Subcutaneous abdominal adipose tissue (tissue), 5 donors: Measurements from ENCODE around the gene TANGO2.
"Not testable (repeated sequence)": the region's sequence is repeated elsewhere in the genome, so short reads cannot be mapped to it uniquely, and the experiment has no call there.

Experiments used
- H3K27ac ChIP-seq: one replicate; pipeline ENCODE4 v1.7.0; 2013; ENCODE audit warnings: low read depth, mild to moderate bottlenecking, inconsistent platforms, low read length, moderate library complexity
- H3K27me3 ChIP-seq, 5 donors: one replicate each; pipeline ENCODE4 v1.7.0; 2013; ENCODE audit warnings: low read length in 5 of 5, inconsistent platforms in 1 of 5; ENCODE audit not compliant: control insufficient read depth in 5 of 5, insufficient read depth in 4 of 5
- H3K36me3 ChIP-seq, 5 donors: one replicate each; pipeline ENCODE4 v1.7.0; 2013; ENCODE audit warnings: low read length in 5 of 5; ENCODE audit not compliant: control insufficient read depth in 5 of 5, insufficient read depth in 5 of 5
- H3K4me1 ChIP-seq, 5 donors: one replicate each; pipeline ENCODE4 v1.7.0; 2013; ENCODE audit warnings: low read length in 5 of 5, mild to moderate bottlenecking in 3 of 5, moderate library complexity in 1 of 5; ENCODE audit not compliant: control insufficient read depth in 5 of 5, insufficient read depth in 5 of 5
- H3K4me3 ChIP-seq, 5 donors: one replicate each; pipeline ENCODE4 v1.7.0; 2013; ENCODE audit warnings: low read length in 5 of 5, low read depth in 1 of 5
- H3K9ac ChIP-seq, 5 donors: one replicate each; pipeline ENCODE4 v1.7.0; 2013; ENCODE audit warnings: low read length in 5 of 5, mild to moderate bottlenecking in 4 of 5, moderate library complexity in 3 of 5
- H3K9me3 ChIP-seq, 5 donors: one replicate each; pipeline ENCODE4 v1.7.0; 2013; ENCODE audit warnings: low read length in 5 of 5; ENCODE audit not compliant: control insufficient read depth in 5 of 5
- donor health status: healthy.
- donor health status: healthy.
- donor health status: healthy.
- donor health status: healthy.
- donor health status: healthy.

Gene TANGO2

DNA sequence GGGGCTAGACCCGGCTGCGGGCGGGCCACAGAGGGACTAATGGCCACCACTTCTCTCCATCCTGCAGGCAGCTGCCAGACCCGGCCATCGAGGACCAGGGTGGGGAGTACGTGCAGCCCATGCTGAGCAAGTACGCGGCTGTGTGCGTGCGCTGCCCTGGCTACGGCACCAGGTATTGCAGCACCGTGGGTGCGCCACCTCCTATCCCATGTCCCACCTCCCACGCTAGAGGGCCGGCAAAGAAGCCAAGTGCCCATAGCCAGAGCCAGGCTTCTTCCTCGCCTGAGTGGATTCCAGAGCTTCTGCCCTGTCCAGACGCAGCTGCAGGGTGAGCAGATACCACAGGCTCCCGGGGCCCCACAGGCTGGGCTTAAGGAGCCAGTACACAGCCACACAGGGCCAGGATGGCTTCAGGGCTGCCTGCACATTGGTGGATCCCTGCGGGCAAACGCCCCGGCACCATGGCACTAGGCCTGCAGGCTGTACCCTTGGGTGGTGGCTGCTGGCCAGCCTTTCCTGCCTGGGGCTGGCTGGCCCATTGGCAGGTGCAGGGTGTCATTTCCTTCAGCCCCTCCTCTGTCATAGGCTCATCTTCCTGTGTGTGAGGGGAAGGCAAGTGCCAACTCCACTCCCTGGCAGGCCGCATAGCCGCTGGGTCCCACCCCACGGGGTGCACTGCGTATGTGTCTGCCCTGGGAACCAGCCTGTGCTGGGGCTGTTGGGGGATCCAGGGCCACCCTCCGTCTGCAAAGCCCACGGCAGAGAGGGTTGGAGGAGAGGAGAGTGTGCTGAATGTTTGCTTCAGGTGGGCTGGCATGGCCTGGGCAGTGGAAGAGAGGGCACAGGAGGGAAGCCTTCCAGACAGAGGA, 42.6 kb downstream of the TANGO2 start:
- H3K36me3 ChIP-seq: peaks cover 0 to 67% (median 50%) of the 10 kb centered on the region in 5 donors
- no peak overlapping the region for H3K27ac ChIP-seq
- no peak overlapping the region for H3K4me3 ChIP-seq
- H3K9ac ChIP-seq: no peak overlapping the region
- H3K9me3 ChIP-seq: no peaks in the 10 kb centered on the region
- no peaks in the 10 kb centered on the region for H3K27me3 ChIP-seq
- peaks cover 0 to 13% (median 3%) of the 10 kb centered on the region in 5 donors for H3K4me1 ChIP-seq

DNA sequence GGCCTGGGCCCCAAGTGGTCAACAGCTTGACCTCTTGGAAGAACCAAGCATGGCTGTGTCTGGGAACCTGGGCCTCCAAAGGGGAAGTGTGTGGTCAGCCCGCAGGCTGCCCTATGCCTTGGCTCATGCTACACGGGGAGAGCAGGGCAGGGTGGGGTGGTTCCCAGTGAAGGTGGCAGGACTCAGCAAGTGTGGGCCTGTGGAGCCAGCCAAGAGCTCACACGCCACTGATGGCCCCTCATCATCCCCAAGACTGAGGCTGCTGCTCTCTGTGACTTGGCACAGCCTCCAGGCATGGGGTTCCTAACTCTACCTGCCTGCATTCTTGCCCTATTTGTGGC, 43.2 kb downstream of the TANGO2 start:
- Histone ChIP-seq H3K4me3 (no peak overlapping the region), H3K9ac (no peak overlapping the region), H3K36me3 (peaks cover 0 to 61% (median 48%) of the 10 kb centered on the region in 5 donors), H3K27me3 (no peaks in the 10 kb centered on the region), H3K4me1 (peaks cover 0 to 13% (median 3%) of the 10 kb centered on the region in 5 donors), H3K9me3 (no peaks in the 10 kb centered on the region), H3K27ac (no peak overlapping the region)

DNA sequence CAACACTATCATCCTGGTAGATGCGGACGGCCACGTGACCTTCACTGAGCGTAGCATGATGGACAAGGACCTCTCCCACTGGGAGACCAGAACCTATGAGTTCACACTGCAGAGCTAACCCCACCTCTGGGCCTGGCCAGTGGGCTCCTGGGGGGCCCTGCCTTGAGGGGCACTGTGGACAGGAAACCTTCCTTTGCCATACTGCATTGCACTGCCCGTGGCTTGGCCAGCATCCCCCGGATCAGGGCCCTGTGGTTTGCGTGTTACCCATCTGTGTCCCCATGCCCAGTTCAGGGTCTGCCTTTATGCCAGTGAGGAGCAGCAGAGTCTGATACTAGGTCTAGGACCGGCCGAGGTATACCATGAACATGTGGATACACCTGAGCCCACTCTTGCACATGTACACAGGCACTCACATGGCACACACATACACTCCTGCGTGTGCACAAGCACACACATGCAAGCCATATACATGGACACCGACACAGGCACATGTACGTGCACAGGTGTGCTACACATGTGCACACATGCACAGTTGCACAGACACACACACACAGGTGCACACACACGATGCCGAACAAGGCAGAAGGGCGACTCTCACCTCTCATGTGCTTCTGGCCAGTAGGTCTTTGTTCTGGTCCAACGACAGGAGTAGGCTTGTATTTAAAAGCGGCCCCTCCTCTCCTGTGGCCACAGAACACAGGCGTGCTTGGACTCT, 43.8 kb downstream of the TANGO2 start:
- H3K27me3 ChIP-seq: no peaks in the 10 kb centered on the region
- H3K27ac ChIP-seq: no peak overlapping the region
- H3K4me1 ChIP-seq: peaks cover 0 to 13% (median 3%) of the 10 kb centered on the region in 5 donors
- peaks cover 0 to 58% (median 46%) of the 10 kb centered on the region in 5 donors for H3K36me3 ChIP-seq
- H3K4me3 ChIP-seq: no peak overlapping the region
- no peak overlapping the region for H3K9ac ChIP-seq
- no peaks in the 10 kb centered on the region for H3K9me3 ChIP-seq

DNA sequence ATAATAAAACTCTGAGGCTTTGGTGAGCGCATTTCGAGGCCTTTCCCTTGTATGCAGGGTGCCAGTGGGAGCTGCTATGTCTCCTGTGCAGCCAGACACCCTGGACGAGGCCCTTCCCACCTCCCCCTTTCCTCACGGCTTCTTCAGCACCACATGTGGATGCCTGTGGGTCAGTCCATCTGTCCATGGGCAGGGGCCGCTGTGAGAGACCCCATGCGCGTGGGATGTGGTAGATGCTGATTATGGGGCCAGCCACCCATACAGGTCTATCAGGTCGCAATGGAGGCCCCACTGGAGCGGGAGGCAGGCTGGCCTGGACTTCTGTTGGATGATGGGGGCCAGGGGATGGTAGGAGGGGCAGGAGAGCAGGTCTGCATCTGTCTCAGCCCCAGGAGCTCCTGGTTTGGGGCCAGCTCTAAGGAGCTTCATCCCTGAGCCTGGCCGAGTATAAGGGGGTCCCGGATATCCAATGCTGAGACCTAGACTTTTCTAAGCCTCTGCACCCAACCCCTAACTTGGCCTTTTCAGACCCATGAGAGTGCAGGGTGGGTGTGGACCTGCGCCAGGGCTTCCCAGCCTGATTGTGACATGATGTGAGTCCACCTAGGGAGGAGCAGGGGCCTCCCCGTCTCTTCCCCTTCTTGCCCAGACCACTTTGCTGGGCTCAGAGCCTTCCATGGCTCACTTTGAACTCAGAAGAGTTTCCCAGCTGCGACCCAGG, 45.1 kb downstream of the TANGO2 start:
- no peaks in the 10 kb centered on the region for H3K27me3 ChIP-seq
- H3K4me3 ChIP-seq: no peak overlapping the region
- peaks cover 0 to 50% (median 41%) of the 10 kb centered on the region in 5 donors for H3K36me3 ChIP-seq
- no peaks in the 10 kb centered on the region for H3K9me3 ChIP-seq
- peaks cover 0 to 10% (median 3%) of the 10 kb centered on the region in 5 donors for H3K4me1 ChIP-seq
- no peak overlapping the region for H3K27ac ChIP-seq
- H3K9ac ChIP-seq: no peak overlapping the region

DNA sequence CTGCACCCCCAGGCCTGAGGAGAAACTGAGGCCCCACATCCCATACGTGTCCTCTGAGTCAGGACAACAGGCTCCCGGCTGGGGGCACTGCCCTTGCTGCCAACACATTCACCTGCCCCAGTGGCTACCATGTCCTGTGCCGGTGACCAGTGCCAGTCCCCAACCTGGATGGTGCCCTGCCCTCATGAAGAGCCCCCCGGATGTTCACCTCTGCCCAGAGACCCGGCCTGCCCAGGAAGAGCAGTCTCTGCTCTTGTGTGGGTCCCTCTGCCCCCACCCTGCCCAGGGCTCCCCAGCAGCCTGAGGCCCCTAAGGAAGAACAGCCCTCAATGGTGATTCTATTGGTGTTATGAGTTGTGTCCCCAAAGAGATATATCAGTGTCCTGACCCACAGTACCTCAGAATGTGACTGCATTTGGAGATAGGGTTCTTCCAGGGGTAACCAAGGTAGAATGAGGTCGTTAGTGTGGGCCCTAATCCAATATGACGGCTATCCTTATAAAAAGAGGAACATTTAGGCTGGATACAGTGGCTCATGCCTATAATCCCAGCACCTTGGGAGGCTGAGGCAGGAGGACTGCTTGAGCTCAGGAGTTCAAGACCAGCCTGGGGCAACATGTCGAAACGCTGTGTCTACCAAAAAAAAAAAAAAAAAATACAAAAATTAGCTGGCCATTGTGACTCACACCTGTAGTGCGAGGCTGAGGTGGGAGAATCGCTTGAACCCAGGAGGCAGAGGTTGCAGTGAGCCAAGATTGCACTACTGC, 45.9 kb downstream of the TANGO2 start:
- Histone ChIP-seq H3K36me3 (peaks cover 0 to 42% (median 33%) of the 10 kb centered on the region in 5 donors), H3K9ac (no peak overlapping the region), H3K27me3 (no peaks in the 10 kb centered on the region), H3K9me3 (no peaks in the 10 kb centered on the region), H3K4me1 (peaks cover 0 to 3% (median 0%) of the 10 kb centered on the region in 5 donors), H3K4me3 (no peak overlapping the region), H3K27ac (no peak overlapping the region)

DNA sequence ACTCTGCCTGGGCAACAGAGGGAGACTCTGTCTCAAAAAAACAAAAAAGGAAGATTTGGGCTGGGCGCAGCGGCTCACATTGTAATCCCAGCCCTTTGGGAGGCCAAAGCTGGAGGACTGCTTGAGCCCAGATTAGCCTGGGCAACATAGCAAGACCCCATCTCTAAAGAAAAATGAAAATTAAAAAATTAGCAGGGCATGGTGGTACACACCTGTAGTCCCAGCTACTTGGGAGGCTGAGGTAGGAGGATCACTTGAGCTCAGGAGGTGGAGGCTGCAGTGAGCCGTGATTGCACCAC, 46.4 kb downstream of the TANGO2 start:
- H3K9ac ChIP-seq, H3K4me1 ChIP-seq, H3K9me3 ChIP-seq, H3K4me3 ChIP-seq, H3K27ac ChIP-seq, H3K27me3 ChIP-seq: not testable (repeated sequence)
- H3K36me3 ChIP-seq: peaks cover 0 to 37% (median 29%) of the 10 kb centered on the region in 5 donors

DNA sequence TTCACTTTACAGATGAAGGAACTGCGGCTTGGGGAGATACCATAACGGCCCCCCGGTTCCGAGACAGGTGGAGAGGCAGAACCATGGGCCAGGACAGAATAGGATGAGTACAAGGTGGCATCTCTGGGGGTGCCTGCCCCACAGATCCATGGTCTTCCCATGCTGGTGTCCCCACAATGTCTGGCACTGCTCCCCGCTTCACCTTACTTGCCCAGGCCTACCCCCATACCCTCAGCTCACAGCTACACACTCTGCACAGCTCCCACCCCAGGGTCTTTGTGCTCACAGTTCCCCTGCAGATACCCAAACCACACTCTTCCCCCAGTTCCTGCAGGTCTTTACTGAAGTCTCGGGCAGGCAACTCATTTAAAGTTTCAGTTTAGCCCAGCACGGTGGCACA, 47.7 kb downstream of the TANGO2 start:
- H3K4me1 ChIP-seq: no peaks in the 10 kb centered on the region
- H3K27ac ChIP-seq: no peak overlapping the region
- no peak overlapping the region for H3K4me3 ChIP-seq
- H3K27me3 ChIP-seq: no peaks in the 10 kb centered on the region
- no peaks in the 10 kb centered on the region for H3K9me3 ChIP-seq
- no peak overlapping the region for H3K9ac ChIP-seq
- H3K36me3 ChIP-seq: peaks cover 0 to 24% (median 19%) of the 10 kb centered on the region in 5 donors

DNA sequence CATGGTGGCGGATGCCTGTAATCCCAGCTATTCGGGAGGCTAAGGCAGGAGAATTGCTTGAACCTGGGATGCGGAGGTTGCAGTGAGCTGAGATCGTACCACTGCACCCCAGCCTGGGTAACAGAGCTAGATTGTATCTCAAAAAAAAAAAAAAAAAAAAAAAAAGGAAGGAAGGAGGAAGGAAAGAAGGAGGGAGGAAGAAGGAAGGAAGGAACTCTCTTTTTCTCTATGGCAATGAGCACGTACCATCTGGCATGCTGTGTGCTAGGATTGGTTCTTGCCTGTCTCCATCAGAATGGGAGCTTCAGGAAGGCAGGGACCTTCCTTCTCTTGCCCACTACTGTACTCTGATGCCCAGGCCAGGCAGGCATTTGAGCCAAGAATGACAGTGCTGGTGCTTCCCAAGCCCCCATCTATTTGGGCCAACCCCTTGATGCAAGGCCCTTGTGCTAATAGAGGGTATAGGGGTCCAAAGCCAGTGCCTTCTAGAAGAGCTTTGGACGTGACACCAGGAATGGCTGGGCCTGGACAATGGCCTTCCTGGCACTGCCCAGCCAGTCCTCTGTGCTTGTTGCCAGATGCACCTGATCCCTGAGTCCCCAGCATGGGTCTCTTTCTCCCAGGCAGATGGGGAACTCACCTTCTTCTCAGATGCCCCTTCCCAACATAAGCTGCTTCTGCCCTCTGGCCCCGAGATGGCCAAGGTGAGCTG, 48.6 kb downstream of the TANGO2 start:
- Histone ChIP-seq H3K4me1 (no peaks in the 10 kb centered on the region), H3K36me3 (peaks cover 0 to 16% (median 10%) of the 10 kb centered on the region in 5 donors), H3K9me3 (no peaks in the 10 kb centered on the region), H3K27me3 (no peaks in the 10 kb centered on the region), H3K4me3 (no peak overlapping the region), H3K9ac (no peak overlapping the region), H3K27ac (no peak overlapping the region)

DNA sequence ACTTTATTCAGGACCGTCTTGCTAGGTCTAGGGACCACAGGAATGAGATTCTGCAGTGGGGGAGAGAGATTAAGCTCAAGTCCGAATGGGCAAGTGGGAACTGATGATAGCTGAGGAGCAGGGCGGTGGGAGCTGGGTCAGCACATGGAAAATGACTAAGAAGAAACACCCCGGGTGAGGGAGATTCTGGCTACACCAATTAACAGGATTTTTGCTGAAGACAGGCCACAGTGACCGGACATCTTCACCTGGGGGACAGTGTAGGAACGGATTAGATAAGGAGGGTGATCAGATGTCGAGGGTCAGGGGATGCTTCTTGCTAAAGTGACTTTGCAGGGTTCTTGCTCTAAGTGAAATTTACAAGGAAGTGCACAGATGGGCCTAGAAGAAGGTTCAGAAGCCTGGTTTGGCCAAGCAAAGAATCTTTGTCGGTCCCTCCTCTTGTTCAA, 50.6 kb downstream of the TANGO2 start:
- no peaks in the 10 kb centered on the region for H3K9me3 ChIP-seq
- H3K9ac ChIP-seq: no peak overlapping the region
- no peak overlapping the region for H3K4me3 ChIP-seq
- H3K27me3 ChIP-seq: no peaks in the 10 kb centered on the region
- H3K27ac ChIP-seq: no peak overlapping the region
- H3K4me1 ChIP-seq: no peaks in the 10 kb centered on the region
- no peaks in the 10 kb centered on the region for H3K36me3 ChIP-seq
